Measurements from ENCODE around the gene RIT1.

DNA sequence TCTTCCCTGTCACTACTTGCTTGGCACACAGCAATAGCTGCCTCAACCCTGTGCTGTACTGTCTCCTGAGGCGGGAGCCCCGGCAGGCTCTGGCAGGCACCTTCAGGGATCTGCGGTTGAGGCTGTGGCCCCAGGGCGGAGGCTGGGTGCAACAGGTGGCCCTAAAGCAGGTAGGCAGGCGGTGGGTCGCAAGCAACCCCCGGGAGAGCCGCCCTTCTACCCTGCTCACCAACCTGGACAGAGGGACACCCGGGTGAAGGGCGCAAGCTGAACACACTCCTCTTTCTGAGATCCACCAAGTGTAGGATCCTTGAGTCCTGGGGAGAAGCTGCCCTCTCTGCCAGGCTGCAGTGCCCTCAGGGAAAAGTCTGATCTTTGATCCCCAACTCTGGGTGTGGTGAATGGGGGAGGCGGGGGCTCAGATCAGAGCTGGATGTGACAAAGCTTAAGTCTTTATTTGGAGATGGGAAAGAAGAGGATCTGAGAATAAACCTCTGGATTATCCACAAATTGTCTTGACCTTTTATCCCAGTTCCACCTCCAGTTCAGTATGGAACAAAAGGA is 31.5 kb upstream of the RIT1 start:
- no peak for TF ChIP-seq EZH2 (IDR thresholded peaks at IDR 0.05; ENCODE audit: insufficient read depth, poor library complexity, severe bottlenecking)
- TF ChIP-seq EZH2phosphoT487 (IDR thresholded peaks at IDR 0.05; ENCODE audit: insufficient read depth, low read depth) = no peak

Data from GM23248 (cell line).